Measurements from ENCODE around the gene USP2.

- TF ChIP-seq POLR2AphosphoS5 (IDR thresholded peaks at IDR 0.05; ENCODE audit: borderline replicate concordance, low read depth, low read length) (no peak), EZH2 (IDR thresholded peaks at IDR 0.05) (no peak)
These were observed 34.0 kb upstream of the USP2 start for GRCh38 chr11:119415517-119415916.

Data from SK-N-MC (cell line).